GM21717 (cell line): ENCODE results near the gene CAPZA3.
"Not testable (repeated sequence)": the region's sequence is repeated elsewhere in the genome, so short reads cannot be mapped to it uniquely, and the experiment has no call there.

Source experiments
- ATAC-seq: cut with Tn5 transposase; IDR thresholded peaks from one replicate; pipeline ENCODE4 v1.9.1; 2021; ENCODE audit warnings: mild to moderate bottlenecking, moderate library complexity; ENCODE audit not compliant: unreplicated experiment

The CAPZA3 gene, protein sequence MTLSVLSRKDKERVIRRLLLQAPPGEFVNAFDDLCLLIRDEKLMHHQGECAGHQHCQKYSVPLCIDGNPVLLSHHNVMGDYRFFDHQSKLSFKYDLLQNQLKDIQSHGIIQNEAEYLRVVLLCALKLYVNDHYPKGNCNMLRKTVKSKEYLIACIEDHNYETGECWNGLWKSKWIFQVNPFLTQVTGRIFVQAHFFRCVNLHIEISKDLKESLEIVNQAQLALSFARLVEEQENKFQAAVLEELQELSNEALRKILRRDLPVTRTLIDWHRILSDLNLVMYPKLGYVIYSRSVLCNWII

DNA sequence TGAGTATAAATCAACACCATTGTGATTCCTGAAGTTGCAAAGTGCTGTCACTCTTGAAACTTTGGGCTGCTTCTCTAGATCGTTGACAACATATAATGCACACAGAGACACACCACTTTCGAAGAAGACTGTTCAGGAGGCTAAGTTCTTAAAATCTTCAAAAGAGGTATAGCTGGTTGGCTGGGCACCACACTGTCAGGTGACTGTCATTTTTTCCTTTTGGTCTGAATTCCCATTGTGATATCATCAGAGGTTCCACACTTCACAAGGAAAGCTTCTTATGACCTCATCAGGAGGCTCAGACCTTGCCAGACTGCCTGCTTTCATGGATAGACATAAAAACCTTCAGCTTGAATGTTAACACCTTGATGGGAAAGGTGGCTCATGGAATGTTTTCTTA lies at the start of gene CAPZA3, which contains the start of gene PLCZ1:
TSS of gene CAPZA3 (plus strand) at position 301 of the 400 bp plus-strand sequence. CDS start 150 bp downstream, outside the sequence.
TSS of gene PLCZ1 (minus strand) at position 194 of the 400 bp plus-strand sequence. CDS start 641 bp downstream, outside the sequence.
- ATAC-seq = no peak

DNA sequence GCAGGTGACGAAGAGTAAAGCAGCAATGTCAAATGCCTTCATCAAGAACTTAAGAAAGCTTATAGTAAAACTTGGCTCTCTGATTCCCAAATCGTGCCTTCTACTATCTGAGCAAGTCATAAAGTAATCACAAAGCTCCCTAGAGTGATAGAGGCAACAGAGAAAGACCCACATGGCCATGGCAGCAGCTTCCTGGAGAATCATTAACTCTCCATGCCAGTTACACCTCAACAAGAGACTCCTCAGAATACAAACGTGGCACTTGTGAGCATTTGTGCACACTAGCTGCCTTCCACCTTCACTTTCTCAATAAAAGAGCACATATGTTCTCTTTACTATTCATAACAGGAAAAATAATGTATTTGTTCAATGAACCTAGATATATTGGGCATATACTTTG lies 48.1 kb upstream of the CAPZA3 start:
- ATAC-seq = no peak

DNA sequence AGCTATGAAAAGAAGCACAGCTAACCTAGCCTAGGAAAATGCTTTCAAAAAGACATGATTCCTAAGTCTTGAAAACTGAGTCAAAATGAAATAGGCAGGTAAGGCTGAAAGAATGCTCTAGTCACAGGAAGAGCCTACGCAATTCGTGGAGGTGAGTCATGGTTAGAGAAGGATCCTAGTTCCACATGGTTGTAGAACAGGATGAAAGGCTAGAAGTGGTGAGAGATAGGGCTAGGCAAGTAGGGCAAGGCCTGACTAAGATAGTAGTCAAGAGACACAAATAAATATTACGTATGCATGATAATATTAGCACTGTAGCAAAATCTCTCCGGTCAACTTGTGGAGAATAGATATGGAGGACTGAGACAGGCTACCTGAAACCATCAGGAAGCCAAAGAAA lies 47.3 kb upstream of the CAPZA3 start:
- ATAC-seq = no peak

DNA sequence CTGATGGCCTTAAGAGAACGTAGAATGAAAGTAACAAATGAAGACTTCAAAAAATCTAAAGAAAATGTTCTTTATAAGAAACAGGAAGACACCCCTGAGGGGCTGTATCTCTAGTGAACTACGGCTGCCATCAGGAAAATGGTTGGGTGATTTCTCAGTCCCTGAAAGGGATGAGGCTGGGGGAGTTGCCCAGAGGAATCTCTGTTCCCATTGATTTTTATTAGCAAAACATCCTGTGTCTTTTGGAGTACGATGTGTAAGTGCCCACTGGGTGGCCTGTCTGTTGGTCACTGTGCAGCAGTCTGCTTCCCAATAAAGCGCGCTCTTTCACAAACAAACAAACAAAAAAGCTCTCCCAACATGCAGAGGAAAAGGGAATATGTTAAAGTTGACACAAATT lies 43.9 kb upstream of the CAPZA3 start:
- ATAC-seq = not testable (repeated sequence)

DNA sequence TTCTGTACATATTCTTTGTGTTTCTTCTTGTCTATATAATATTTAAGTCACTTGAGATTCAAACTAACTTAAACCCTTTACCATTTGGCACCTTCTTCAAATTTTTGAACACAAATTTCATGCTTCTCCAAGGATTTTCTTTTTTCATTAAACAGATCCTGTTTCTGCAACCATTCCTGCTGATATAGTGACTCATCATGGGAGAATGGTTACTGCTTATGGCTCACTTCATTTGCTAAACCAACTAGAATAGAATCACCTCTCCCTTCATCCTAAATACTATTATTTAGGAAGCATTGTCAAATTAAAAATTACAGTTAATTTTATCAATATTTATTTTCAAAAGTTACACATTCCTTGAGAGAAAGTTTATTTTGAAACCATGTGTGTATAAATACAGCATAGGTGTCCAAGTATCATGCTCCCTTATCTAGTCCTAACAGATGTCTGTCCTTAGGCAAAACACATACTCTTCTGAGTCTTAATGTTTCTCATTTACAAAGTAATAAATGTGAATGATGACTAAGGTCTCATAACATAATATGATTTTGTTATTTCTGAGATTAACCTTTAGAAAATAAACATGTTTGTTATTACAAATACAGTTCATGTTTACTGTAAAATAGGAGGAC lies 40.8 kb upstream of the CAPZA3 start:
- no peak for ATAC-seq

DNA sequence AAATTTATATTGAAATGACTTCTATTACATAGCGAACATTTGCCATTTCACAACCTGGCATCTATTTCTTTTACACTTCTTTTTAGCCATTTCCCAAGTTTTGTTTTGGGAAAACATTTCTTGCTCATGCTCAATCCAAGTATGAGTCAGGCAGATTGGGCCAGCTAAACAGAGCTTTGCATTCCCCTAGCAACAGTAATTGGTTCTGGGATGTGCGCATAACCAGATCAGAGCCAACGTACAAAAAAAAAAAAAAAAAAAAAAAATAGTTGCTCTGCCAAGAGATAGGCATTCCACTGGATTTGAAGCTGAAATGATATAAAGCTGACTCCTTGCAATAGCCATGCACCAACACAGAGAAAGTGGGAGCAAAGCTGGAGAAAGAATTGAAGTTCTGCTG lies 37.6 kb upstream of the CAPZA3 start:
- no peak for ATAC-seq

DNA sequence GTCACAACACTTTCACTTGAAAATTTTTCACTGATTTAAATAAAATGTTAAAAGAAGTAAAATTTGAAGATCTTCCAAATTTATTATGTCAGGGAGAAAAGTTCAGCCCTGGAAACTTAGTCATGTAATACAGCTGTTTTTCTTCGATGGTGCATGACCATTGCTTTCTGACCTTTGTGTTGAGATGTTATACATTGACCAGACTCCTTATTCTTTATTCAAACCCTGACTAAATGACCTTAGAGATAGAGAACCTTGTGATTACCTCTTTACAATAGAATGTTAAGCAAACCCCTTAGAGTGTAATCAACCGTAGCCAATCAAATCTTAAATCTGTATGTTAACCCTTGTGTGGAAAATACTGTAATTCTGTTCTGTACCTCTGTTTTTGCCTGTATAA lies 34.6 kb upstream of the CAPZA3 start:
- no peak for ATAC-seq

DNA sequence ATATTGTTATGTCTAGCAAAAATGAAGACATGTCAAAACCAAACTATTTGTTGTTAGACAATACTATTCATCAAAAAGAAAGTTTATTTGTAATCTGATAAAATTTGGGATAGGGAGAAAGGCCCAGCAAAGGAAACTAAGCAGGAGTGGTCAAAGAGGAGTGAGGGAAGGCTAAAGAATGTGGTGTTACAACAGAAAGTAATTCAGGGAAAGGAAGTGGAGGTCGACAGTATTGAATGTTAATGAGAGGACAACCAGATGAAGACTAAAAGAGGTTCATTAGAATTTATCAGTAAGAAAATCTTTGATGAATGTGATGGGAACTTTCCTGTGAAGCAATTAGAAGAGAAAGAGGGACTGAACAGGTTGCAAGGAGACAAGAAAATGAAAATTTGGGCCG lies 34.0 kb upstream of the CAPZA3 start:
- no peak for ATAC-seq

DNA sequence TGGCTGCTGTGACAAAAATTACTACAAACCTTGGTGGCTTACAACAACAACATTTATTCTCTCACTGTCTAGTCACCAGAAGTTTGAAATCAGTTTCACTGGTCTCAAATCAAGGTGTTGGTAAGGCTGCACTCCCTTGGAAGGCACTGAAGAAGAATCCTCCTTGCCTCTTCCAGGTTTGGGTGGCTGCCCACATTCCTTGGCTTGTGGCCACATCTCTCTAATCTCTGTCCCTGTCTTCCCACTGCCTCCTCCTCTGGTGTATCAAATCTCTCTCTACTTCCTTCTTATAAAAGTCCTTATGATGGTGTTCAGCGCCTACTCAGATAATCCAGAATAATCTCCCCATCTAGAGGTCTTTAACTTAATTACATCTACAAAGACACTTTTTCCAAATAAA lies 31.1 kb upstream of the CAPZA3 start:
- ATAC-seq = no peak

DNA sequence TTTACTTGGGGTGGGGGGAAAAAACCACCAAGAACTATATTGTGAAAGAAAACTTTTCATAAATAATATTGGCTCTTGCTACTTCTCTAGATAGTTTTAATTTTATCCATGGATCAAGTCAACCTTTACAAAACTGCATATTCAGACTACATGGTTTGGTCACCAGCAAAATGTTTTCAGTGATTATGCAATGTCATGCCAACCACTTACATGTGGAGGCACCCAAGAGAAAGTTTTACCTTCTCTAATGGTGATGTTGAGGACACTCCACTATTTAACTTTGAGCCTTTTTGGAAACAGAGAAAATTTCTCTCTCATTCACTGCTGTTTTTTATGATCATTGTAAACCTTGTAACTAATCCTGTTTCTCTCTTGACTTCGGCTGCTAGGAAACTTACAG lies 21.7 kb upstream of the CAPZA3 start:
- no peak for ATAC-seq

DNA sequence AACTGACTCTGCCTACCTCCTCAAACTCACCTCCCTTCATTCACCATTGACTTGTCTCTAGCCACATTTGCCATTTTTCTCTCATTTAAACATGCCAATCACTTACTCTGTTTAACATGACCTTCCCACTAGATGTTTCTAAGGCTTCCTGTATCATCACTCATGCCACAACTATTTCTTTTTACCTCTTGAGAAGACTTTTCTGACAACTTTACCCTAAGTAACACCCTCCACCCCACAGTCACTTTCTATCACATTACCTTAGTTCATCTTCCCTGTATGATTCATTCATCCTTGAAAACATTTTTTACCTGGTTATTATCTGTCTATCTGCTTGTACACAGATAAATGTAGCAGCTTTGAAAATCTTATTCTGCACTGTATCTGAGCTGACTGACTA lies 19.5 kb upstream of the CAPZA3 start:
- no peak for ATAC-seq

DNA sequence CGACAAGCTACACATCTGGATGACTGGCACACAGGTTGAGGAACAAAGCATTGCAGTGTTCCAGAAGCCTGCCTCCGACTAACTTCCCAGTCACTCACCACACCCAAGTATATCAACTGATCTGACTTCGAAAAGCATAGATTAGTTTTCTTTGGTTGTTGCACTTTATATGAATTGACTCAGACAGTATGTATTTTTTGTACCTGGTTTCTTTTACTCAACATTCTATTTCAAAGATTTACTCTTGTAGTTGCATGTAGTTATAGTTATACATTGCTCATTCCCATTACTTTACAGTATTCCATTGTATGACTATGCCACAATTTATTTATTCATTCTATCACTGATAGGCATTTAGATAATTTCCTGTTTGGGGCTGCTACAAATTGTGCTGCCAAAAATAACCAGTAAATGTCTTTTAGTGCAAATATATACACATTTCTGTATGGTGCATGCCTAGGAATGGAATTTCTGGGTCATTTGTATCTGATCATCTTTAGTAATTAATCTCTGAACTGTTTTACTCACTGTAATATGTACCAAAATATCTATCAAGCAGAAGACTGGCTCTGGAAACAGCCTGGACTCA lies 17.9 kb upstream of the CAPZA3 start:
- no peak for ATAC-seq

DNA sequence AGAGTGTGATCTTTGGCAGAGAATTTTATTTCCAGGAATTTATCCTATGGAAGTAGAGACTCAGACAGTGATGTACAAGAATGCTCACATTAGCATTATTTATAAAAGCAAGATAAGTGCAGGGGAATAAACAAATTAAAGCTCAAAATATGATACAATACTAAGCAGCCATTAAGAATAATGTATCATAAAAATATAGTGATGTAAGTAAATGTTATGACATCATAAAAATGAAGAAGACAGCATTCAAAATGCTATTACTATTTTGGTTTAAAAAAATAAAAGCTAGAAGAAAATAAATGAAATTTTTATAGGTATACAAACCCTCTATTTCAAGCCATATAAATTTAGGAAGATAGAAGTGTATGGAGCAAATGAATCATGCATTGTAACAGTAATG lies 17.2 kb upstream of the CAPZA3 start:
- no peak for ATAC-seq

DNA sequence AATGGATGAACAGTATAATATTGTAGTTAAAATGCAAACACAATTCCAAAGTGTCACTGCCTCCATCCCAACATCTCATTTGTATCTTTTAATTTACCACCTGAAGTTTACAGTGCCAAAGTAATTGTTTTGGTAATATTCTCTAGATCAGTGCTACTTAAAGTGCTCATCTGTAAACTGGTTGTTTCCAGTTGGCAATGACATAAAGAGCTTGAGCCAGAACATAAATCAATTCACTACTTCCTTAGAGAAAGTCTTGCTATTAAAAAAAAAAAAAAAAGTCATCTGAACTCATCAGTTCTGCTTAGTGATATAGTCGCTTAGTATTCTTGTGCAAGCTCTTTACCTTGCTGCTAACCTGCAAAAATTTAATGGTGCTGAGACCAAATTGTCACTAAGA lies 16.5 kb upstream of the CAPZA3 start:
- ATAC-seq = no peak

DNA sequence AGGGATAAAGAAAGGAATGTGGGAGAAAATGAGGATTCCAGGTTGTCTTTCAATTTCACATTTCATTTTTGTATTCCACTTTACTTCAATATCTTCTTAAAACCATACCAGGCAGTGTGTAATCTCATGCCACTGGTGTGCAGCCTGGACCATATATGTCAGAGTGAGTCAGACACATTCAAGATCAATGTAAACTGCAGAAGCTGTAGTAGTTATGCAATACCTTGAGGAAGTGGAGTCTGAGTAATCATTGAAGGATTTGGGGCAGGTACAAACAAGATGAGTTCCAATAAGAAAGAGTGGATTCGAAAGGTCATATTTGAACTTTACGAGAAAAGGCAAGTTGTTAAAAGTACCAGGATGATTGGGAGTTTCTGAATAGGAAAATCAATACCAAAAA lies 14.2 kb upstream of the CAPZA3 start:
- no peak for ATAC-seq

DNA sequence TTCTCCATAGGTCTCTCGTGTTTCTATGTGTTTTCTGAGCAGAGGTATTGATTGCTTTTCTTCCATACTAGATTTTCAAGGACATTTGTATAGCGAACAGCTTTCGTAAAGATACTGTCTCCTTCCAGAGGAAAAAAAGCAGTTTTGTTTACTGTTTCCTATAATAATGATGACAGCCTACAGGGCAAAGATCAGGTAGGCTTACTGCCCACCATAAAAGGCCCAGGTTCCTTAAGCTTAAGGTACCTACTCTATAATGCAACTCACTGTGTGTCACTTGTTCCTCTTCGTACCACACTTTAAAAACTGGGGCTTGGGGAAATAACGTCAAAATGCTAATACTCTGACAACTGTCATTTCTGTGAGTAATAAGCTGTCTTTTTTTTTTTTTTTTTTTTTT lies 6.8 kb upstream of the CAPZA3 start:
- ATAC-seq = no peak

DNA sequence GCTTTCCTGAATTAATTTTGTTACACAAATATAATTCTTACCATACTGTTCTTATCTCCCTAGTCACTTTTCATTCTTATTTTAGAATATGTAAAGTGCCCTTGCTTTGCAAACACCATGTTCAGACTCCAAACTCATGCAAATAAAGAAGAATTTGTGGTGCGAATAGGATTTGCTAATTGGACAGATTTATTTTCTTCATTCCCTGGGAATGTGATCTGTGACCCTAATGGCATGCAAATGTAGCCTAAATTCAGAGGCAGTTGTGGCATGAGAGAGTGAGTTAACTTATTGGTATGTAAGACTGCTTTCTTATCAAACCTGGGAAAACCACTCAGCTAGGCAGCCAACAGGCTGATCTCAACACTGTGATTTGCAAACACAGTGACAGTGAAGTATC lies 10.0 kb downstream of the CAPZA3 start:
- ATAC-seq = no peak

DNA sequence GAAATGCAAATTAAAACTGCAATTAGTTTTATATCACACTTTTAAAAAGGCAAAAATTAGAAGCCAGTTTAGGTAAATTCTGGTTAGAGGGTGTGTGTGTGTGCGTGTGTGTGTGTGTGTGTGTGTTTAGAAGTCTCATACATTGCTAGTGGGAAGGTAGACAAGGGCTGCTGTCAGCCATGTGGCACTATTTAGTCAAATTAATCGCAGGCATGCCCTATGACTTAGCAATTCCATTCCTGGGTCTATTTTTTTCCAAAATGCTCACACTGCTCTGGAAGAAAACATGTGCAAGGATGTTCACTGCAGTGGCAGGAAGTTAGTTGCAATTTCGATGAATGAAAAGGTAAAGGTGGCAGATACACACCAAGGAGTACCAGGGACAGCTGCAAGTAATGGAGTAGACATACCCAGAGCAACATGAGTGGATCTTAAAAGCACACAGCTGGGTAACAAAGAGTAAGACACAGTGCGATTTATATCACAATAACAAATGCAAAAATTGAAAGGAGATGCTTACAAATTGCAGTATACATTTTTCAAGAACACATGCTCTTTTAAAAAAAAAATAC lies 11.6 kb downstream of the CAPZA3 start:
- no peak for ATAC-seq

DNA sequence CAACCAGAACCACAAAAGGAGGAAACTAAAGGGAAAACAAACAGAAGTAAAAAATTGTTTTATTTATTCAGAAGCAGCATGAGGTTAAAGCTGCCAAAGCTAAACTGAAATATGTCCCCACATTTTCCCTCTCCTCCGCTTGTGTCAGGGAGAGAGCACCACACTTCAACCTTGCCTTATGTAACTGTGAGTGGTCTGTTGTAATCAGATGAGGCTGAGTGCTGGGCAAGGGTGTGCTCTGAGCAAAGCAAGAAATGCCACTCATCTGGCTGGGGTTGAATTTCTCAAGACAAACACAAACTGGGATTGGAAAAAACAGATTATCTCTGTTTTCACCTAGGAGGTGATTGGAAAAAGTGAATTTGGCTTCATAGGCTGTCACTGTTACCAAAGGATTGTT lies 12.2 kb downstream of the CAPZA3 start:
- no peak for ATAC-seq

DNA sequence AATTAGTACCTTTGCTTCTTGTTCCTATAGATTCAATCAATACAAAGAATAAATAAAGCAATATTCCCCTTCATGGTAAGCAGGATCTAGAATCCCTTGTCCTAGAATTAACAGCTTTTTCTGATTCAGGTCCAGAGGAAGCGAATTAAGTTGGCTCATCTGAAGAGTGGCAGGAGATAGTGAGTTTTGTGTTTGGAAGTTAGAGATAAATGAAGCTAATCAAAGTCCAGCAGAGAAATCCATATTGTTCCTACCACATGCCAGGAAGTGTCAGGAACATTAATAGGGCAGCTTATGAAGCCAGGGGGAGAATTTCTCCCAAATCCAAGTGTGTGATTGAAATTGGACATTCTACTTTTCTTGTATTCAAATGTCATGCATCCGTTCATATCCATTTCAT lies 13.9 kb downstream of the CAPZA3 start:
- ATAC-seq = no peak

DNA sequence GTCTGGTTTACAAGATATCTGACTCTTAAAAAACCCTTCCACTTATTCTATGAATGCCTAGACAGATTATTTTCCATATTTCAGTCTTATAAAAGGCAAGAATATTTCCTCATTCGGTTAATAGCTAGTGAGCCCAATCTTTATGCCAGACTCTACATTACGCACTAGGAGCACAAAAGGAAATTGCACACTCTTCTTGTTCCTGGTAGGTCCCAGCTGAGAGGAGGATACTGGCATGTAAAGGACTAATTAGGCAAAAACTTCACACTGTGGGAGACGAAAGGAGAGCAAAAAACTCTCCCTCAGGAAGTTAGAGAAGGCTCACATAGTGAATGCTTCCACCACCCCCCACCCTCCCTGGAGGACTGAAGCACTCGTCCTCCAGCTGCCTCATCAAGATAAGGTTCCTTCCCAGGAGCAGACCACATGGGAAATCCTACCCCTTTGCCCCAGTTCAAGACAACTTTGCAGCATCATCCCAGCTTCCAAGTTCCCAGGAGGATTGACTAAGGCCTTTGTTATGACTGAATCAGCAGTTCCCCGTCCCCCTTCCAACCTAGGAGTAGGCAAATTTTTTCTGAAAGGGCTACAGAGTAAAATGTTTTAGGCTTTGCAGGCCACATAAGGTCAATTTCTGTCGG lies 14.5 kb downstream of the CAPZA3 start:
- ATAC-seq = no peak

DNA sequence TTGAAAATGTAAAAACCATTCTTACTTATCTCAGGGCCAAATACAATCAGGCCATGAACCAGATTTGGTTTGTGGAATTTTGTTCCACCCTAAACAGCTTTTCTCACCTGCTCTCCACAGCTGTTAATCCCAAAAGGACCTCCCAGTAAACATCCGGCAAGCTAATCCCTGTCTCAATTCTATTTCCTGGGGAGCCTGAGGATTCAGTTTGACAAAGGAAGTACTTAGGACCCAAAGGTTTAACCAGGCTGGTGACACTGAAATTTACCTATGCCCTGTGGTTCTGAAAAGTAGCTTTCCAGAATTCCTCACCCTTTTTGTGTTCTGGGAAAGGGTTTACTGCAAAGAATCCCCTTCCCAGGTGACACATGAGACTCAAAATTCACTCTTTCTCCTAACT lies 15.0 kb downstream of the CAPZA3 start:
- no peak for ATAC-seq
